RWPE2 (cell line): ENCODE data around the gene LIPN.

Experiments
- ATAC-seq: fragments of 200-7000 bp; cut with Tn5 transposase; 3 replicates; pipeline ENCODE4 v1.9.1; 2021; ENCODE audit warnings: low read depth
- DNase-seq: peaks from one replicate; pipeline ENCODE4 v3.0.0-alpha.2; 2020; ENCODE audit warnings: low spot score
- H3K27ac ChIP-seq: fragments of 450-650 bp; 2 replicates; pipeline ENCODE4 v1.5.1; 2017; ENCODE audit warnings: mild to moderate bottlenecking; ENCODE audit not compliant: poor library complexity, severe bottlenecking
- H3K27me3 ChIP-seq: fragments of 250-450 bp; sonication (Bioruptor Pico); 2 replicates; pipeline ENCODE4 v1.5.1; 2021; ENCODE audit warnings: mild to moderate bottlenecking, moderate library complexity; ENCODE audit not compliant: insufficient read depth, poor library complexity, severe bottlenecking
- H3K36me3 ChIP-seq: fragments of 250-450 bp; sonication (Bioruptor Pico); 2 replicates; pipeline ENCODE4 v1.5.1; 2020; ENCODE audit warnings: low read depth, mild to moderate bottlenecking, moderate library complexity
- H3K4me1 ChIP-seq: fragments of 250-450 bp; sonication (Bioruptor Pico); 2 replicates; pipeline ENCODE4 v1.5.1; 2021; ENCODE audit warnings: mild to moderate bottlenecking, moderate library complexity; ENCODE audit not compliant: insufficient read depth, poor library complexity, severe bottlenecking
- H3K4me3 ChIP-seq: fragments of 250-450 bp; sonication (Bioruptor Pico); 2 replicates; pipeline ENCODE4 v1.5.1; 2021; ENCODE audit warnings: mild to moderate bottlenecking, moderate library complexity; ENCODE audit not compliant: severe bottlenecking
- H3K9me3 ChIP-seq: fragments of 250-450 bp; sonication (Bioruptor Pico); 2 replicates; pipeline ENCODE4 v1.5.1; 2021; ENCODE audit warnings: mild to moderate bottlenecking, moderate library complexity; ENCODE audit not compliant: severe bottlenecking
- CTCF ChIP-seq: fragments of 450-650 bp; IDR thresholded peaks from one replicate; pipeline ENCODE4 v1.5.1; 2017; ENCODE audit warnings: mild to moderate bottlenecking, moderate library complexity; ENCODE audit not compliant: poor library complexity, severe bottlenecking

LIPN gene

GRCh38 chr10:88805361-88805760, 45.5 kb downstream of the LIPN start:
- no peak for TF ChIP-seq CTCF
- ATAC-seq = no peak
- no peak for DNase-seq
- Histone ChIP-seq H3K27me3 (no peaks in the 10 kb centered on the region), H3K27ac (no peak overlapping the region), H3K9me3 (no peaks in the 10 kb centered on the region), H3K36me3 (no peaks in the 10 kb centered on the region), H3K4me1 (peaks cover under 1% of the 10 kb centered on the region), H3K4me3 (no peak overlapping the region)

GRCh38 chr10:88805924-88806323, 46.1 kb downstream of the LIPN start:
- peaks cover 3% of the 10 kb centered on the region for H3K4me1 ChIP-seq
- H3K27ac ChIP-seq = no peak overlapping the region
- no peak for DNase-seq
- ATAC-seq = no peak
- H3K27me3 ChIP-seq = no peaks in the 10 kb centered on the region
- H3K4me3 ChIP-seq = no peak overlapping the region
- no peak for TF ChIP-seq CTCF
- no peaks in the 10 kb centered on the region for H3K36me3 ChIP-seq
- no peaks in the 10 kb centered on the region for H3K9me3 ChIP-seq

GRCh38 chr10:88809621-88810020, 49.8 kb downstream of the LIPN start:
- no peaks in the 10 kb centered on the region for H3K27me3 ChIP-seq
- no peak; the same call in 2 of the 3 replicates for ATAC-seq
- H3K4me1 ChIP-seq = peaks cover 3% of the 10 kb centered on the region
- no peak for DNase-seq
- H3K9me3 ChIP-seq = no peaks in the 10 kb centered on the region
- no peak overlapping the region for H3K4me3 ChIP-seq
- H3K36me3 ChIP-seq = no peaks in the 10 kb centered on the region
- H3K27ac ChIP-seq = peak overlapping the region; percentile 8
- no peak for TF ChIP-seq CTCF

- H3K36me3 ChIP-seq = no peaks in the 10 kb centered on the region
- no peaks in the 10 kb centered on the region for H3K27me3 ChIP-seq
- peaks cover 3% of the 10 kb centered on the region for H3K4me1 ChIP-seq
- no peak overlapping the region for H3K4me3 ChIP-seq
- ATAC-seq = peak; percentile 89
- H3K9me3 ChIP-seq = no peaks in the 10 kb centered on the region
- H3K27ac ChIP-seq = peak overlapping the region; percentile 8
- TF ChIP-seq CTCF = peak; percentile 90
- no peak for DNase-seq
Observed at GRCh38 chr10:88810196-88810961, 50.6 kb downstream of the LIPN start.

- Histone ChIP-seq H3K36me3 (no peaks in the 10 kb centered on the region), H3K9me3 (no peaks in the 10 kb centered on the region), H3K4me1 (peaks cover 3% of the 10 kb centered on the region), H3K27ac (no peak overlapping the region), H3K4me3 (no peak overlapping the region), H3K27me3 (no peaks in the 10 kb centered on the region)
- ATAC-seq = no peak
- DNase-seq = no peak
- TF ChIP-seq CTCF = no peak
Observed at GRCh38 chr10:88813200-88813599, 53.4 kb downstream of the LIPN start.
